RWPE2 (cell line): ENCODE measurements around the gene SEMA4C.

Experiments used
- ATAC-seq: fragments of 200-7000 bp; cut with Tn5 transposase; 3 replicates; pipeline ENCODE4 v1.9.1; 2021; ENCODE audit warnings: low read depth
- DNase-seq: peaks from one replicate; pipeline ENCODE4 v3.0.0-alpha.2; 2020; ENCODE audit warnings: low spot score
- H3K27ac ChIP-seq: fragments of 450-650 bp; 2 replicates; pipeline ENCODE4 v1.5.1; 2017; ENCODE audit warnings: mild to moderate bottlenecking; ENCODE audit not compliant: poor library complexity, severe bottlenecking
- H3K27me3 ChIP-seq: fragments of 250-450 bp; sonication (Bioruptor Pico); 2 replicates; pipeline ENCODE4 v1.5.1; 2021; ENCODE audit warnings: mild to moderate bottlenecking, moderate library complexity; ENCODE audit not compliant: insufficient read depth, poor library complexity, severe bottlenecking
- H3K36me3 ChIP-seq: fragments of 250-450 bp; sonication (Bioruptor Pico); 2 replicates; pipeline ENCODE4 v1.5.1; 2020; ENCODE audit warnings: low read depth, mild to moderate bottlenecking, moderate library complexity
- H3K4me1 ChIP-seq: fragments of 250-450 bp; sonication (Bioruptor Pico); 2 replicates; pipeline ENCODE4 v1.5.1; 2021; ENCODE audit warnings: mild to moderate bottlenecking, moderate library complexity; ENCODE audit not compliant: insufficient read depth, poor library complexity, severe bottlenecking
- H3K4me3 ChIP-seq: fragments of 250-450 bp; sonication (Bioruptor Pico); 2 replicates; pipeline ENCODE4 v1.5.1; 2021; ENCODE audit warnings: mild to moderate bottlenecking, moderate library complexity; ENCODE audit not compliant: severe bottlenecking
- H3K9me3 ChIP-seq: fragments of 250-450 bp; sonication (Bioruptor Pico); 2 replicates; pipeline ENCODE4 v1.5.1; 2021; ENCODE audit warnings: mild to moderate bottlenecking, moderate library complexity; ENCODE audit not compliant: severe bottlenecking
- TF ChIP-seq, protein P1 (sequence below): fragments of 450-650 bp; IDR thresholded peaks from one replicate; pipeline ENCODE4 v1.5.1; 2017; ENCODE audit warnings: mild to moderate bottlenecking, moderate library complexity; ENCODE audit not compliant: poor library complexity, severe bottlenecking

The SEMA4C gene

DNA sequence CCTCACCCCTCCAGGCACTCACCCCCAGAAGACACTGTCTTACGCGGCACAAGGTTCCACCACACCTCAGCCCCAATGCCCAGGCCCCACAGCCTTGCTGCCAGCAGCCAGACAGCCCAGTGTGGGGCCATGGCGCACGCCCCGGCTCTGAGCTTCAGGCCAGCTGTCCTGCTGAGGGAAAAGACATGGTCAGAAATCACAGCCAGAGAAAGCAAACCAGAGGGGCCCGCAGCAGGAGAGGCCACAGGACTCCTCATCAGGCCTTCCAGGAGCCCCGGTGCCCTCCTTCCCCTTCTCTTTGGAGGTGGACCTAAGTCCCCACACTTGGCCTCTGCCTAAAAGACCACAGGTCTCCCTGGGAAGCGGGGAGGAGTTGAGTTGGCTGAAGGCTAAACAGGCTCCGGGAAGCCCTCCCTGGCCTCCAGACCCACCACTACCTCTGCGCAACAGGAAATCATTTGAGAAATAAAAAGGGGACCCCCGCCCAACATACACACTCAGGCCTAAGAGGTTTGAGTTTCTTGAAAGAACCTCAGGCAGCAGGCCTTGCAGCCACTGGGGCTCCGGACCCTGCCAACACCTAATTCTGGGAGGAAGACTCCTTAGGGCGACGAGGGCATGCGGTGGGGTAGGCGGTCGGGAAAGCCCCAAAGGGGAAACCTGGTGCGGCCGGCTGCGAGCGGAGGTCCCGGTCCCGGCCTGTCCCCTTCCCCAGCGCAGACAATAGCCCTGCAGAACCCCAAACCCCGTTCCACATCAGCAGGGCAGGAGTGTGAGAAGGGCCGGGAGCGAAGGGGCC is 1.9 kb downstream of the SEMA4C start:
- peak overlapping the region; percentile 78 for H3K27ac ChIP-seq
- H3K4me3 ChIP-seq = peak overlapping the region; percentile 90
- peaks cover 47% of the 10 kb centered on the region for H3K36me3 ChIP-seq
- DNase-seq = no peak
- no peaks in the 10 kb centered on the region for H3K9me3 ChIP-seq
- peaks cover 4% of the 10 kb centered on the region for H3K4me1 ChIP-seq
- peak; percentile 6; the same call in 2 of the 3 replicates for ATAC-seq
- TF ChIP-seq, protein P1, sequence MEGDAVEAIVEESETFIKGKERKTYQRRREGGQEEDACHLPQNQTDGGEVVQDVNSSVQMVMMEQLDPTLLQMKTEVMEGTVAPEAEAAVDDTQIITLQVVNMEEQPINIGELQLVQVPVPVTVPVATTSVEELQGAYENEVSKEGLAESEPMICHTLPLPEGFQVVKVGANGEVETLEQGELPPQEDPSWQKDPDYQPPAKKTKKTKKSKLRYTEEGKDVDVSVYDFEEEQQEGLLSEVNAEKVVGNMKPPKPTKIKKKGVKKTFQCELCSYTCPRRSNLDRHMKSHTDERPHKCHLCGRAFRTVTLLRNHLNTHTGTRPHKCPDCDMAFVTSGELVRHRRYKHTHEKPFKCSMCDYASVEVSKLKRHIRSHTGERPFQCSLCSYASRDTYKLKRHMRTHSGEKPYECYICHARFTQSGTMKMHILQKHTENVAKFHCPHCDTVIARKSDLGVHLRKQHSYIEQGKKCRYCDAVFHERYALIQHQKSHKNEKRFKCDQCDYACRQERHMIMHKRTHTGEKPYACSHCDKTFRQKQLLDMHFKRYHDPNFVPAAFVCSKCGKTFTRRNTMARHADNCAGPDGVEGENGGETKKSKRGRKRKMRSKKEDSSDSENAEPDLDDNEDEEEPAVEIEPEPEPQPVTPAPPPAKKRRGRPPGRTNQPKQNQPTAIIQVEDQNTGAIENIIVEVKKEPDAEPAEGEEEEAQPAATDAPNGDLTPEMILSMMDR = no peak
- H3K27me3 ChIP-seq = no peaks in the 10 kb centered on the region

DNA sequence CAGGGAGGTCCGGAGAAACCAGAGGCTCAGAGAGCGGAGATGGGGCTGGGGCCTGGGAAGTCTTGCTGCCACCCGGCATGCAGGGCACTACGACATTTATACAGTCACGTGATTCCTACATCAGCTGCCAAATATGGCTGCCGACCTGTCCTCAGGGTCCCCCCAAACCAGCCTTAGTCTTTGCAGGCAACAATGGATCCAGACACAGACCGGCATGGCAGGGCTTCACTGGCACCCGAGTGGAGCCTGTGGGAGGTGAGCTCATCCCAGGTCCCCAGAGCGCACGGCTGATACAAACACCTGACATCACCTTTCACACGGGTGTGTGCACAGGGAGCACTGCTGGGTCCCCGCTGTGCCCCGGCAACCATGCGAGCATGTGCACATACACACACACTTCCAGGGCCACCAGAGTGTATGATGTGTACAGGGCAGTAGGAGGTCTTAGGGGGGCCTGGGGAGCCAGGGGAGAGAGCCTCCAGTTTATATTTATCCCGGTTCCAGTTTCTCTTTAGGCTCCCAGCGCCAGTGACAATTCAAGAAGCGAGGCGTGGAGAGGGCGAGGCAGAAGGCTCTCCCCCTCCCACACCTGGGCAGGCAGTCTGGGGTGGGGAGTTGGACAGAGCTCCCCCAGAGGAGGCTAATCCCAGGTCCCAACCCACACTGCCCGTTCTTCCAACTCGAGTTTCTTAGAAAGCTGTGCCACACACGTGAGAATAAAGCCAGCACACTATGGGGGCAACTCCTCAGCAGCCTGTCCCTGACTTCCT is 2.7 kb downstream of the SEMA4C start:
- H3K9me3 ChIP-seq = no peaks in the 10 kb centered on the region
- peak overlapping the region; percentile 78 for H3K27ac ChIP-seq
- ATAC-seq (no peak), DNase-seq (no peak)
- H3K27me3 ChIP-seq = no peaks in the 10 kb centered on the region
- H3K4me1 ChIP-seq = no peaks in the 10 kb centered on the region
- H3K36me3 ChIP-seq = peaks cover 54% of the 10 kb centered on the region
- TF ChIP-seq, protein P1 = no peak
- H3K4me3 ChIP-seq = peak overlapping the region; percentile 90

DNA sequence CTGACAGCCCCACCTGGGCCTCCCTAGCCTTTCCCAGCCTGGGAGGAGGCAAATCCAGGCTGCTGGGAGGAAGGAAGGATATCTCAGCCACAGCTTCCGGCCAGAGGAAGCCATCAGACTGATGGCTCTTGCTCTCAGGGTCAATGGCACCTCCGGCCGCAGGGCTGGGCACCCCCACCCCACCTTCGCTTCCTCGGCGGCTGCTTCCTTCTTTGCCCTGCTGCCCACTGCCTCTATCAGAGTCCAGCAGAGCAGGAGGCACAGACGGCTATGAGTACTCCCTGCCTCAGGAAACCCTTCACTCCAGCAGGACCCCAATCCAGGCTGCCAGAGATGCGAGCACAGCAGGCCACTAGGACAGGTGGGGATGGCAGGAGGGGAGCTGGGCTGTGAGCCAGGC is 3.3 kb downstream of the SEMA4C start:
- no peaks in the 10 kb centered on the region for H3K27me3 ChIP-seq
- no peaks in the 10 kb centered on the region for H3K9me3 ChIP-seq
- H3K4me3 ChIP-seq = no peak overlapping the region
- peaks cover 58% of the 10 kb centered on the region for H3K36me3 ChIP-seq
- ATAC-seq (no peak), DNase-seq (no peak)
- TF ChIP-seq, protein P1 = no peak
- H3K27ac ChIP-seq = no peak overlapping the region
- no peaks in the 10 kb centered on the region for H3K4me1 ChIP-seq

DNA sequence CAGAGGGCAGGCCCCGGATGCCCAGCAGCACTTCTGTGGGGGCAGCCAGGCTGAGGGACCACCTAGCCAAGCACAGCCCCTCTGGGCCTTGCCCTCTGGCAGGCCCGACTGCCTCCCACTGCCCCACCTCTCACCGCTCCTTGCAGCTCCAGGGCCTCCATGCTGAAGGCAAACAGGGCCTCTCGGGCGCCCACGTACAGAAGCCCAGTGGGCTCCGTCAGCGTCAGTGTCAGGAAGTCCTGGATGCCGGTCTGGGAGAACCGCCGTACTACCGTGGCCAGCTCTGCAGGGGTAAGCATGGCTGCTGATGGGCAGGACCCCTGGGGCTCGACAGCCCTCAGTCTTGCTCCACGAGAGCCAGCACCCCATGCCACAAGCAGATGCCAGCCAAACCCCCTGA is 3.7 kb downstream of the SEMA4C start:
- DNase-seq = no peak
- no peaks in the 10 kb centered on the region for H3K27me3 ChIP-seq
- H3K9me3 ChIP-seq = no peaks in the 10 kb centered on the region
- H3K4me3 ChIP-seq = no peak overlapping the region
- no peaks in the 10 kb centered on the region for H3K4me1 ChIP-seq
- no peak for ATAC-seq
- H3K36me3 ChIP-seq = peaks cover 62% of the 10 kb centered on the region
- no peak overlapping the region for H3K27ac ChIP-seq
- TF ChIP-seq, protein P1 = no peak
